Stimulated activated CD4-positive, alpha-beta T cell treated with anti-CD3 and anti-CD28 coated beads, Interleukin-12 subunit alpha, Interleukin-12 subunit beta, amount 100 ng/mL, for 24 hours (primary cell): Measurements from ENCODE around the gene MRPL2.
A peak's percentile ranks its signal among the peaks of the same experiment; 100 is the strongest.

ENCODE experiments used
- DNase-seq, 2 experiments: peaks; one replicate each; pipeline ENCODE4 v3.0.0-alpha.2; 2020; ENCODE audit warnings: low read depth in 2 of 2

MRPL2 gene

GRCh38 chr6:43059168-43060033, at the start of gene MRPL2, which contains the start of gene KLC4:
Gene MRPL2 (minus strand): TSS chr6:43059434. CDS start chr6:43059381, 53 bp downstream.
Gene KLC4 (plus strand): TSS chr6:43059631. CDS start chr6:43061336, 1,705 bp downstream.
- peak; percentile 97 to 98 for DNase-seq

GRCh38 chr6:43107344-43108062, 48.3 kb upstream of the MRPL2 start:
- no peak for DNase-seq

DNA sequence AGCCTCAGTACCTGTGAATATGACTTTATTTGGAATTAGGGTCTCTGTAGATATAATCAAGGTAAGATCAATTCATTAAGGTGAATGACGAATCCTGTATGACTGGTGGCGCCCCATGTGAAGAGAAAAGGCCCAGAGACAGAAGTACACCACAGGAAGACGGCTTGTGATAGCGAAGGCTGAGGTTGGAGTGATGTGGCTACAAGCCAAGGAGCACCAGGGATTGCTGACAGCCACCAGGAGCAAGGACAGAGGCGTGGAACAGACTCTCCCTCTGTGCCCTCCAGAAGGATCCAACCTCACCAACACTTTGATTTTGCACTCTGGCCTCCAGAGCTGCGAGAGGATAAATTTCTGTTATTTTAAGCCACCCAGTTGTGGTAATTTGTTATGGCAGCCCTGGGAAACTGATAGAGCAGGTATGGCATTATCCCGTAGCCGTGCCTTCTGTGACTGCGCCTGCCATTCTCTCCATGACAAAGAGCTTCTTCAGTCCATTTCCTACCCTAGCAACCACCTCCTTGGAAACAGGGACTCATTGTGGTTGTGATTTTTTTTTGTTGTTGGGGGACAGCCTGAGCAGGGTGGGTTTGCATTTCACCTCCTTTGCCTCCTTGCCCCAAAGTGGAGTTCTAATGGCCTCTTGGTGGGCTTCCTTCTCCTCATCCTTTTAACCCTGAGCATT, 46.4 kb upstream of the MRPL2 start:
- no peak for DNase-seq

DNA sequence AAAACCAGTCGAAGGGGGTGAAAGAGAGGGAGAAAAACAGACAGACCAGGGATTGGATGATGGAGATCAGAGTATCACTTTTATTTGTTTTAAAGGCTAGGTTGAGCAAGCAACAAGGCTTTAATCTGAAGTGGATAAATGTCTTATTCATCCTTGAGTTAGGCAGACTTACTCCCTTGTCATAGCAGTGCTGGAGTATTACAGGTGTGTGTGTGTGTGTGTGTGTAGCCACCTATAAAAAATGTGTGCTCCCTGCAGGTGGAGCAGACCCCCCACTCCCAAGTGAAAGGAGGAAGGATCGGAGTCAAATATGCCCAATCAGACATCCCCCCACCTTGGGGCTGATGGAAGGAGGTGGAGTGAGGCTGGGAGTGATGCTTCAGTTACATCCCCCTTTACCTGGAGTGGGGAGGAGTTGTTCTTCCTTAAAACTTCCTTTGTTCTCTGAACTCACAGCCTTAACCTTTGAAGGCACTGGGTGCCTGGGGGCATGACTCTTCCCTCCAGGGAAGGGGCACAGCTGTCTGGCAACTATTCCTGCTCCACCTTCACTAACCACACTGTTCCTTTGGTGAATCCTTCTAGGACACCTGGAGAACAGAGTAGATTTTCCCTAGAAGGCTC, 44.1 kb upstream of the MRPL2 start:
- DNase-seq: no peak

- no peak for DNase-seq
Measured at GRCh38 chr6:43101497-43101896, 42.3 kb upstream of the MRPL2 start.

DNA sequence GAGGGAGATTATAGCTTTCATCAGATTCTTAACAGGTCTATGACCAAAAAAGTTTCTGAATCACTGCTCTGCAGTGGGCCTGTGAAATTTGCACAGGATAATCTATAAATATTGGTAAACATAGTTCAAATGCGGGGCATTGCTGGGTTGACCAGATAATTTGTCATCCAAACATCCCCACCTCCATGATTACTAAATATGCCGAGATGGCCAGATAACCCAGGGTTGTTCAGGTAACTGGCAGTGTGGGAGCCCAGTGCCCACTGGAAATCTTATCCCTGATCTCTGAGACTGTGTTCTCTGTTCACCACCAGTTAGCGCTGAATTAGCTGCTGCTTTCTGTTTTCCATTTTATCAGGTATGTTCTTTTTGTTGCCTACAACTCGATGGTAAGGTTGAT, 38.3 kb upstream of the MRPL2 start:
- no peak for DNase-seq

DNA sequence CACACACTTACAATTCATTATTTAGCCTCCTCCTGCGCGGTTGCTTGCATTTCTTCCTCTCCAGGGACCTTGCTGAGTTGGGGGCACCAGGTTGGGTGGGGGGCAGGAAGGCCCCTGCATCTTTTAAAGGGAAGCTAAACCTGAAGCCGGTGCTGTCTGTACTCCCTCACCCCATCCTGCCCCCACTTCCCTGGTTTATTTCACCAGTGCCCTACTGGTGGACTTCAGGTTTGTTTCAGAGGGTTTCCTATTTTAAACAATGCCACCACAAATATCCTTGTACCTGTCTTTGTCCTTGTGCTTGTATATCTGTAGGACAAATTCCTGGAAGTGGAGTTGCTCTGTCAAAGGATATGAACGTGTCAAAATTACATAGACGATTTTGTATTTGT, 37.9 kb upstream of the MRPL2 start:
- no peak for DNase-seq

DNA sequence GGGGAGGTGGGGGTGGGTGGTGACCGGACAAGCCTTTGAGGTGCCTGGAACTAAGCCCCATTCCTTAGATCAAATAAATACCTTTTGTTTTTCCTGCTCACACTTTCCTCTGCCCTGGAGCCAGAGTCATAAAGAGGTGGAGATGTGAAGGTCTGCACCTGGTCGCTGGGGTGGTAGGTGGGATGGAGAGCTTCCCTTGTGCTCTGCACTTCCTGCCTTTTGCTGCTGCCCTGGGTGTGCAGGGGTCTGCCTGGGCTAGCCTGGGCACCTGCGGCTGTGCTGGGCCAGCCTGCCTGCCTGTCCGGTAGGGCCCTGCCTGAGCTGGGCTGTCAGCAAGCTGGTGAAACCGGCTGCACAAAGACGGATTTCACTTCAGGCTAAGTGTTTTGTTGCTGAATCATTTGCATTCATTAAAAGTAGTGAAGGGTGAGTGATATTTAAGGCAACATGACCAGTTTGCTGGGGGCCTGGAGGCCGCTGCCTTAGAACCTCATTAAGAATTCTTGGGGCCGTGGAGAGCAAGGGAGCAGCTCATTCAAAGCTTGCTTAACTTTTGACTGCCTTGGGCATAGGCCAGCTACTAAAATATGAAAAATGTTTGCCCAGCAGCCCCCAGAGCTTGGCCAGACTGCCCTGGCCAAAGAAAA, 37.3 kb upstream of the MRPL2 start:
- no peak for DNase-seq

DNA sequence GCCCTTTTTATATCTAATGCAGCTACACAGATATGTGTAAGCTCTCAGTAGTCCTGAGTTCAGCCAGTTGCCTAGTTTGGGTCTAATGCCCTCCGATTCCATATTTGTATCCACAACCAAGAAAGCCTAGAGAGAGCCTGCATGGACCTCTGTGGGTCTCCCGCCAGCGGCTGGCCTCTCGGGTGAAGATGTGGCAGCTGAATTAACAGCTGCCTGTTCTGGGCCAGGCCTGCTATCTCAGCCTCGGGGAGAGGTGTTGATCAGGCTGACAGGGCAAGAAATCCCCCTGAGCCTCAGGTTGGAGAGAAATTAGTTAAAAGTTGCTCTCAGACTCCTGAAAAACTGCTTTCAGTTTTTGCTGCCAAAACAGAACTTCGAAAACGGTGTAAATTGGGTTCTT, 36.7 kb upstream of the MRPL2 start:
- DNase-seq: no peak

GRCh38 chr6:43093436-43094289, 34.4 kb upstream of the MRPL2 start:
- no peak for DNase-seq

DNA sequence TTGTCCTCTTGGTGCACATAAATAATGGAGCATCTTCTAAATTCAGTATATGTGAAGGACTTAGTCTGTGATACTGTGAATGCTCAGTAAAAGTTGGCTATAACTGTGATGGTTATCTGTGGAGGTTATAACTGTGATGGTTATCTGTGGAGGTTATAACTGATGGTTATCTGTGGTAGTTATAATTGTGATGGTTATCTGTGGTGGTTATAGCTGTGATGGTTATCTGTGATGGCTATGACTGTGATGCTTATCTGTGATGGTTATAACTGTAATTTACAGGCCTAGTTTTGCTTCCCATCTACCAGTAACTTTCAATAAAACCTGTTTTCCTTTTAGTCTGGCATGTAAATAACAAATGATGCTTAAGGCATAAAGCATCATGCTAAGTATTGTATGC, 33.4 kb upstream of the MRPL2 start:
- no peak for DNase-seq

DNA sequence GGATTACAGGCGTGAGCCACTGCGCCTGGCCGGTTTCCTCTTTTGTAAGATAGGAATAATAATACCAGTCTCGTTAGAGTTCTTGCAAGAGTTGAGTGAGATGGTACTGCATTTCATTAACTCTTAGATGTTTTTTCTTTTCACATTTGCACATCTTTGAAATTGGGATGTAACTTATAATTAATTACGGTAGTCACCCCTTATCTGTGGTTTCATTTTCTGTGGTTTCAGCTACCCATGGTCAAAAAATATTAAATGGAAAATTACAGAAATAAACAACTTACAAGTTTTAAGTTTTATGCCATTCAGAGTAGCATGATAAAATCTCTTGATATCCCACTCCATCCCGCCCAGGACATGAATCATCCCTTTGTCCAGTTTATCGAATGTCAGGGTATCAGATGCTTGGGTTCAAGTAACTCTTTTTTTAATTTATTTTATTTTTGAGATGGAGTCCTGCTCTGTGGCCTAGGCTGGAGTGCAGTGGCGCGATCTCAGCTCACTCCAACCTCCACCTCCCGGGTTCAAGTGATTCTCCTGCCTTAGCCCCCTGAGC, 32.3 kb upstream of the MRPL2 start:
- no peak for DNase-seq

- no peak for DNase-seq
Measured at GRCh38 chr6:43091020-43091419, 31.8 kb upstream of the MRPL2 start.

DNA sequence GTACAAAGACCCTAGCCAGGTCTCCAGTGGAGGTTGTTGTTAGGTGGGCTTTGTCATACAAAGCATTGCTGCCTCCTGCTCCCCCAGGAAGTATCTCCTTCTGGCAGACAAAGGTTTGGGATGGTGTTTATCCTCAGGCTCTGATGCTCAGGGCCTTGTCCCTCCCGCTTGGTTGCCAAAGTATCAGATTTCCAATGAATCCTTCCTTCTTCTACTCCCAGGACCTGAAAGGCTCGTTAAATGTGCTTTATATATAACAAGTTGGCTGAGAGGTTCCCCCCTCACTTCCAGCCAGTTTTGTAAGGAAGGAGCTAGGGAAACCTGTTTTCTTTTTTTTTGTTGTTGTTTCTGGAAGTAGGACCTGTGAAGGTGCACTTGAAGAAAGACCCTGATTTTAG, 31.3 kb upstream of the MRPL2 start:
- DNase-seq: no peak

GRCh38 chr6:43089874-43090558, 30.8 kb upstream of the MRPL2 start:
- DNase-seq: no peak

DNA sequence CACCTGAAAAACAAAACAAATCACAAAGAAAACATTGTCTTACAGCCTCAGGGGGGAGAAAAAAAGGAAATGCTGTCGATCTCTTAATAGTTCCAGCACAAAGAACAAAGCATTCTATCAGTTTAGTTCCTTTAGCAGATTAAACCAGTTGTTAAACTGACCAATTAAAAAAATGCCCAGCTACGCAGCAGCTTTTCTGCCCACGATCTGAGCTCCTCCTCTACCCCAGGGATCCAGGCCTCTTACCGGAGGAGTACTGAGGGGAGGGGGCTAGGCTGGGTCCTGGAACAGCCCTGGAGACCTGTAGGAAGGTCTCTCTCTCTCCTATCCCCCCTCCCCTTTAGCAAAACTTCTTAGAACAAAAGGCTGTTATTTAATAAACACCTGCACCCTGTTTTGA, 30.2 kb upstream of the MRPL2 start:
- DNase-seq: no peak

- DNase-seq: no peak
Measured at GRCh38 chr6:43088654-43089056, 29.4 kb upstream of the MRPL2 start.

DNA sequence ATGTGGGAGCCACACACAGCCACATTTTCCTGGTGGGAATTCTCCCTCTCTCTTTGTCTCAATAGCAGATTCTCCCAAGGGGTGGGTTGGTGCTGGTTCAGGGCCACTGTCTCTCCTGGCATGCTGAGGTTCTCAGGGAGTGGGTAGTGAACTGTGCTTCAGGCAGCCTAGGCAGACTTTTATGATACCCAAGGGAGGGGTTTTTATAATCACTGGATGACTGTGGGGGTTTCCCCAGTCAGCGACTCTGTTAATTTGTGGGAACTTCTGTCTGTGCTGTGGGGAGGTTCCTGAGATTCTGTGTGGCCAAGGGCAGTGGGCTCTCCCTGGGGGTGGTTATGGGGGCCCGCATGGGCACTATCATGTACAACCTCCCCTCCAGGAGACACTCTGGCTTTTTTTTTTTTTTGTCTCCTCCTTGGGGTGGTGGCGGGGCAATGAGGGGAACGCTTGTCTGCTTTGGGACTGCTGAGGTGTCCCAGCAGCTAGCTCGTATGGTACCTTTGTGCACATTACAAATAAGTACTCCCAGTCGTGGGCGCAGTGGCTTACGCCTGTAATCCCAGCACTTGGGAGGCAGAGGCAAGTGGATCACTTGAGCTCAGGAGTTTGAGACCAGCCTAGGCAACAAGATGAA, 26.9 kb upstream of the MRPL2 start:
- DNase-seq: peak in 1 of 2 experiments; percentile 14
